ENCODE measurements around the gene FBXO38. TPM values are rescaled to one million over a fixed set of nuclear protein-coding genes. Genes with fewer than 3 reads are reported as not detected.

The FBXO38 gene
- total and polyA plus RNA-seq, 2 of the 13 experiments (the other 11 are each of a cell fraction or from before 2014, with no cell fraction given): 24.8 to 35.9 TPM

DNA sequence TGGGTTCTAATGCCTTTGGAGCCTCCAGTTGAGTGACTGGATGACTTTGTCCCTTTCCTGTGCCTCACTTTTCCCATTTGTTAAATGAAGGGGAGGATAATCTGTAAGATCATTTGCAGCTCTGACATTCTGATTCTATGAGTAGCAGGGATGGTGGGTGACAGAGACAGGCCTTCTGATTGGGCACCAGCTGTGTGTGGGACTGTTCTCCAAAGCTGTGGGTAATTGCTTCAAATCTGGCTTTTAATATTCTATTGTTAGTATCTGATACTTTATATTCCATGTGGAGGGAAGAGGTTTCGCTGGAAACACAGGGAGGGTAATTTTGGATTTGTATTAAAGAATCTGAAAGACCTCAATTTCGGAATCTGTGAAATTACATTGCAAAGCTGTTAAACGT lies 102.7 kb downstream of the FBXO38 start:
- peaks cover 13% of the 10 kb centered on the region; the same call in 1 of the 2 replicates for H3K4me1 ChIP-seq (ENCODE audit: insufficient read depth, low read length)
- H3K4me3 ChIP-seq (replicated peaks in 1 of 3; ENCODE audit: insufficient read depth in 1 of 3, low read depth in 2 of 3, low read length in 3 of 3): no peak overlapping the region
- WGBS (ENCODE audit: low lambda C conversion rate): 5% methylated on average over 3 of the region's 3 CpGs
- H3K27ac ChIP-seq (ENCODE audit: extremely low read length, insufficient read depth, low read length): no peak overlapping the region
- POLR2A ChIA-PET: no interaction called here
- no peak for ATAC-seq
- H3K79me2 ChIP-seq (ENCODE audit: insufficient read depth, low read length): no peaks in the 10 kb centered on the region
- no peaks in the 10 kb centered on the region for H3K9me3 ChIP-seq (ENCODE audit: low read length)
- H3K36me3 ChIP-seq (replicated peaks in 1 of 2; ENCODE audit: control insufficient read depth in 1 of 2, insufficient read depth in 2 of 2, low read length in 2 of 2): no peaks in the 10 kb centered on the region
- H3K27me3 ChIP-seq (ENCODE audit: control insufficient read depth in 1 of 2, insufficient read depth in 2 of 2, low read length in 2 of 2): no peaks in the 10 kb centered on the region
- H3K4me2 ChIP-seq (ENCODE audit: low read depth, low read length): no peak overlapping the region
- in situ Hi-C loops (cut with HindIII; ENCODE audit: extremely low pct_ligation_motif_present, low pct_unique_long_range_greater_than_20kb) (no loop called here), intact Hi-C loops (cut with micrococcal nuclease; ENCODE audit: unreplicated experiment) (no loop called here)
- no peak overlapping the region for H2AFZ ChIP-seq (ENCODE audit: low read length)
- CTCF ChIA-PET (ENCODE audit: low intra/inter-chr PET ratio, low total read pairs): no interaction called here
- no TSS peak for BruUV-seq (replicated peaks)
- H3K9ac ChIP-seq (ENCODE audit: insufficient read depth, low read depth, low read length): no peak overlapping the region
- no peak for FAIRE-seq
- DNase-seq (ENCODE audit: low spot score): no peak
- no peaks in the 10 kb centered on the region for H4K20me1 ChIP-seq (ENCODE audit: insufficient read depth, low read length)
- TF ChIP-seq, protein P1, sequence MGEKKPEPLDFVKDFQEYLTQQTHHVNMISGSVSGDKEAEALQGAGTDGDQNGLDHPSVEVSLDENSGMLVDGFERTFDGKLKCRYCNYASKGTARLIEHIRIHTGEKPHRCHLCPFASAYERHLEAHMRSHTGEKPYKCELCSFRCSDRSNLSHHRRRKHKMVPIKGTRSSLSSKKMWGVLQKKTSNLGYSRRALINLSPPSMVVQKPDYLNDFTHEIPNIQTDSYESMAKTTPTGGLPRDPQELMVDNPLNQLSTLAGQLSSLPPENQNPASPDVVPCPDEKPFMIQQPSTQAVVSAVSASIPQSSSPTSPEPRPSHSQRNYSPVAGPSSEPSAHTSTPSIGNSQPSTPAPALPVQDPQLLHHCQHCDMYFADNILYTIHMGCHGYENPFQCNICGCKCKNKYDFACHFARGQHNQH (CRISPR knock-in tag; IDR thresholded peaks at IDR 0.05): no peak
- TF ChIP-seq DNMT3B (CRISPR knock-in tag; conservative IDR thresholded peaks at IDR 0.05): no peak
- no peak for TF ChIP-seq SMC3 (IDR thresholded peaks at IDR 0.05; ENCODE audit: low read length)
- TF ChIP-seq ZNF713 (CRISPR knock-in tag; IDR thresholded peaks at IDR 0.05): no peak
- no peak for TF ChIP-seq ARNTL (CRISPR knock-in tag; IDR thresholded peaks at IDR 0.05)
- TF ChIP-seq ZNF577 (CRISPR knock-in tag; IDR thresholded peaks at IDR 0.05; ENCODE audit: borderline replicate concordance, low read depth): no peak
- TF ChIP-seq SRY (CRISPR knock-in tag; IDR thresholded peaks at IDR 0.05): no peak
- no peak for TF ChIP-seq CREB3 (CRISPR knock-in tag; IDR thresholded peaks at IDR 0.05)
- no peak for TF ChIP-seq PAWR (CRISPR knock-in tag; IDR thresholded peaks at IDR 0.05; ENCODE audit: borderline replicate concordance)
- TF ChIP-seq CEBPG (CRISPR knock-in tag; IDR thresholded peaks at IDR 0.05): no peak
- TF ChIP-seq, protein P2, sequence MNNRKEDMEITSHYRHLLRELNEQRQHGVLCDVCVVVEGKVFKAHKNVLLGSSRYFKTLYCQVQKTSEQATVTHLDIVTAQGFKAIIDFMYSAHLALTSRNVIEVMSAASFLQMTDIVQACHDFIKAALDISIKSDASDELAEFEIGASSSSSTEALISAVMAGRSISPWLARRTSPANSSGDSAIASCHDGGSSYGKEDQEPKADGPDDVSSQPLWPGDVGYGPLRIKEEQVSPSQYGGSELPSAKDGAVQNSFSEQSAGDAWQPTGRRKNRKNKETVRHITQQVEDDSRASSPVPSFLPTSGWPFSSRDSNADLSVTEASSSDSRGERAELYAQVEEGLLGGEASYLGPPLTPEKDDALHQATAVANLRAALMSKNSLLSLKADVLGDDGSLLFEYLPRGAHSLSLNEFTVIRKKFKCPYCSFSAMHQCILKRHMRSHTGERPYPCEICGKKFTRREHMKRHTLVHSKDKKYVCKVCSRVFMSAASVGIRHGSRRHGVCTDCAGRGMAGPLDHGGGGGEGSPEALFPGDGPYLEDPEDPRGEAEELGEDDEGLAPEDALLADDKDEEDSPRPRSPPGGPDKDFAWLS (CRISPR knock-in tag; IDR thresholded peaks at IDR 0.05; ENCODE audit: borderline replicate concordance): no peak
- TF ChIP-seq, protein P3, sequence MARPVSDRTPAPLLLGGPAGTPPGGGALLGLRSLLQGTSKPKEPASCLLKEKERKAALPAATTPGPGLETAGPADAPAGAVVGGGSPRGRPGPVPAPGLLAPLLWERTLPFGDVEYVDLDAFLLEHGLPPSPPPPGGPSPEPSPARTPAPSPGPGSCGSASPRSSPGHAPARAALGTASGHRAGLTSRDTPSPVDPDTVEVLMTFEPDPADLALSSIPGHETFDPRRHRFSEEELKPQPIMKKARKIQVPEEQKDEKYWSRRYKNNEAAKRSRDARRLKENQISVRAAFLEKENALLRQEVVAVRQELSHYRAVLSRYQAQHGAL (CRISPR knock-in tag; IDR thresholded peaks at IDR 0.05; ENCODE audit: not compliant biosample characterization): no peak
- TF ChIP-seq, protein P4, sequence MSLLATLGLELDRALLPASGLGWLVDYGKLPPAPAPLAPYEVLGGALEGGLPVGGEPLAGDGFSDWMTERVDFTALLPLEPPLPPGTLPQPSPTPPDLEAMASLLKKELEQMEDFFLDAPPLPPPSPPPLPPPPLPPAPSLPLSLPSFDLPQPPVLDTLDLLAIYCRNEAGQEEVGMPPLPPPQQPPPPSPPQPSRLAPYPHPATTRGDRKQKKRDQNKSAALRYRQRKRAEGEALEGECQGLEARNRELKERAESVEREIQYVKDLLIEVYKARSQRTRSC (CRISPR knock-in tag; IDR thresholded peaks at IDR 0.05; ENCODE audit: low read depth): no peak
- no peak for TF ChIP-seq ZNF331 (CRISPR knock-in tag; IDR thresholded peaks at IDR 0.05)
- no peak for TF ChIP-seq ZNF557 (CRISPR knock-in tag; IDR thresholded peaks at IDR 0.05)
- no peak for TF ChIP-seq HMGA1 (CRISPR knock-in tag; conservative IDR thresholded peaks at IDR 0.05)
- TF ChIP-seq TARDBP (CRISPR knock-in tag; IDR thresholded peaks at IDR 0.05): no peak
- no peak for TF ChIP-seq FOXA1 (IDR thresholded peaks at IDR 0.05)
- TF ChIP-seq FOXA1 (CRISPR knock-in tag; IDR thresholded peaks at IDR 0.05): no peak

Data from HepG2 (cell line).